GM23338 (cell line): Measurements from ENCODE around the gene COX7B2.

Experiments
- CREB1 ChIP-seq: fragments of 250-450 bp; sonication (Bioruptor Pico); IDR thresholded peaks from 2 replicates; pipeline ENCODE4 v1.5.0; 2020; ENCODE audit warnings: low read depth, mild to moderate bottlenecking, moderate library complexity
- EZH2 ChIP-seq: fragments of 200-600 bp; sonication (generic); IDR thresholded peaks from one replicate; pipeline ENCODE4 v1.8.0; 2017; ENCODE audit warnings: antibody characterized with exemption, mild to moderate bottlenecking, low read depth; ENCODE audit not compliant: unreplicated experiment
- EZH2phosphoT487 ChIP-seq: fragments of 200-600 bp; sonication (generic); IDR thresholded peaks from one replicate; pipeline ENCODE4 v1.8.1; 2018; ENCODE audit warnings: antibody characterized with exemption; ENCODE audit not compliant: unreplicated experiment
- JUNB ChIP-seq: IDR thresholded peaks from one replicate; pipeline ENCODE4 v1.6.1; 2016; ENCODE audit warnings: antibody characterized with exemption; ENCODE audit not compliant: unreplicated experiment
- NANOG ChIP-seq: IDR thresholded peaks from 2 replicates; pipeline ENCODE4 v1.6.1; 2016; ENCODE audit warnings: antibody characterized with exemption, borderline replicate concordance
- POLR2AphosphoS5 ChIP-seq: IDR thresholded peaks from 2 replicates; pipeline ENCODE4 v1.6.1; 2016; ENCODE audit warnings: antibody characterized with exemption, low read depth
- STAT1 ChIP-seq: IDR thresholded peaks from one replicate; pipeline ENCODE4 v1.6.1; 2016; ENCODE audit warnings: antibody characterized with exemption; ENCODE audit not compliant: unreplicated experiment
- ZNF114 ChIP-seq: fragments of 250-450 bp; sonication (Bioruptor Pico); IDR thresholded peaks from 2 replicates; pipeline ENCODE4 v1.5.0; 2020; ENCODE audit warnings: mild to moderate bottlenecking, moderate library complexity
- ZNF331 ChIP-seq: fragments of 250-450 bp; sonication (Bioruptor Pico); IDR thresholded peaks from 2 replicates; pipeline ENCODE4 v1.5.0; 2020; ENCODE audit warnings: low read depth, mild to moderate bottlenecking, moderate library complexity
- TF ChIP-seq, protein P1 (sequence below), 2 experiments: fragments of 200-600 bp in 1 of 2; sonication (generic) in 1 of 2; conservative IDR thresholded peaks; 2 replicates each; pipeline versions ENCODE4 v1.5.1 to v1.6.1; 2016 to 2017; ENCODE audit warnings: antibody characterized with exemption in 2 of 2, low read depth in 2 of 2, mild to moderate bottlenecking in 2 of 2, moderate library complexity in 1 of 2
- TF ChIP-seq, protein P2 (sequence below): IDR thresholded peaks from one replicate; pipeline ENCODE4 v1.6.1; 2018; ENCODE audit warnings: antibody characterized with exemption; ENCODE audit not compliant: unreplicated experiment
- TF ChIP-seq, protein P3 (sequence below): IDR thresholded peaks from 2 replicates; pipeline ENCODE4 v1.6.1; 2016; ENCODE audit warnings: antibody characterized with exemption
- TF ChIP-seq, protein P4 (sequence below): fragments of 250-450 bp; sonication (Bioruptor Pico); IDR thresholded peaks from 2 replicates; pipeline ENCODE4 v1.5.0; 2020; ENCODE audit warnings: mild to moderate bottlenecking, moderate library complexity

DNA sequence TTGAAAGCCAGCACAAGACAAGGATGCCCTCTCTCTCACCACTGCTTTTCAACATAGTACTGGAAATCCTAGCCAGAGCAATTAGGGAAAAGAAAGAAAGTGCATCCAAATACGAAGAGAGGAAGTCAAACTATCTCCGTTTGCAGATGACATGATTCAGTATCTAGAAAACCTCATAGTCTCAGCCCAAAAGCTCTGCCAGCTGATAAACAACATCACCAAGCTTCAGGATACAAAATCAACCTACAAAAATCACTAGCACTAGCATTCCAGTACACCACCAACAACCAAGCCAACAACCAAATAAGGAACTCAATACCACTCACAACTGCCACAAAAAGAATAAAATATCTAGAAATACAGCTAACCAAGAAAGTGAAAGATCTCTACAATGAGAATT, 38.6 kb downstream of the COX7B2 start:
- TF ChIP-seq, protein P1, sequence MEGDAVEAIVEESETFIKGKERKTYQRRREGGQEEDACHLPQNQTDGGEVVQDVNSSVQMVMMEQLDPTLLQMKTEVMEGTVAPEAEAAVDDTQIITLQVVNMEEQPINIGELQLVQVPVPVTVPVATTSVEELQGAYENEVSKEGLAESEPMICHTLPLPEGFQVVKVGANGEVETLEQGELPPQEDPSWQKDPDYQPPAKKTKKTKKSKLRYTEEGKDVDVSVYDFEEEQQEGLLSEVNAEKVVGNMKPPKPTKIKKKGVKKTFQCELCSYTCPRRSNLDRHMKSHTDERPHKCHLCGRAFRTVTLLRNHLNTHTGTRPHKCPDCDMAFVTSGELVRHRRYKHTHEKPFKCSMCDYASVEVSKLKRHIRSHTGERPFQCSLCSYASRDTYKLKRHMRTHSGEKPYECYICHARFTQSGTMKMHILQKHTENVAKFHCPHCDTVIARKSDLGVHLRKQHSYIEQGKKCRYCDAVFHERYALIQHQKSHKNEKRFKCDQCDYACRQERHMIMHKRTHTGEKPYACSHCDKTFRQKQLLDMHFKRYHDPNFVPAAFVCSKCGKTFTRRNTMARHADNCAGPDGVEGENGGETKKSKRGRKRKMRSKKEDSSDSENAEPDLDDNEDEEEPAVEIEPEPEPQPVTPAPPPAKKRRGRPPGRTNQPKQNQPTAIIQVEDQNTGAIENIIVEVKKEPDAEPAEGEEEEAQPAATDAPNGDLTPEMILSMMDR (conservative IDR thresholded peaks at IDR 0.05; ENCODE audit: low read depth in 2 of 2) = no peak
- TF ChIP-seq, protein P2, sequence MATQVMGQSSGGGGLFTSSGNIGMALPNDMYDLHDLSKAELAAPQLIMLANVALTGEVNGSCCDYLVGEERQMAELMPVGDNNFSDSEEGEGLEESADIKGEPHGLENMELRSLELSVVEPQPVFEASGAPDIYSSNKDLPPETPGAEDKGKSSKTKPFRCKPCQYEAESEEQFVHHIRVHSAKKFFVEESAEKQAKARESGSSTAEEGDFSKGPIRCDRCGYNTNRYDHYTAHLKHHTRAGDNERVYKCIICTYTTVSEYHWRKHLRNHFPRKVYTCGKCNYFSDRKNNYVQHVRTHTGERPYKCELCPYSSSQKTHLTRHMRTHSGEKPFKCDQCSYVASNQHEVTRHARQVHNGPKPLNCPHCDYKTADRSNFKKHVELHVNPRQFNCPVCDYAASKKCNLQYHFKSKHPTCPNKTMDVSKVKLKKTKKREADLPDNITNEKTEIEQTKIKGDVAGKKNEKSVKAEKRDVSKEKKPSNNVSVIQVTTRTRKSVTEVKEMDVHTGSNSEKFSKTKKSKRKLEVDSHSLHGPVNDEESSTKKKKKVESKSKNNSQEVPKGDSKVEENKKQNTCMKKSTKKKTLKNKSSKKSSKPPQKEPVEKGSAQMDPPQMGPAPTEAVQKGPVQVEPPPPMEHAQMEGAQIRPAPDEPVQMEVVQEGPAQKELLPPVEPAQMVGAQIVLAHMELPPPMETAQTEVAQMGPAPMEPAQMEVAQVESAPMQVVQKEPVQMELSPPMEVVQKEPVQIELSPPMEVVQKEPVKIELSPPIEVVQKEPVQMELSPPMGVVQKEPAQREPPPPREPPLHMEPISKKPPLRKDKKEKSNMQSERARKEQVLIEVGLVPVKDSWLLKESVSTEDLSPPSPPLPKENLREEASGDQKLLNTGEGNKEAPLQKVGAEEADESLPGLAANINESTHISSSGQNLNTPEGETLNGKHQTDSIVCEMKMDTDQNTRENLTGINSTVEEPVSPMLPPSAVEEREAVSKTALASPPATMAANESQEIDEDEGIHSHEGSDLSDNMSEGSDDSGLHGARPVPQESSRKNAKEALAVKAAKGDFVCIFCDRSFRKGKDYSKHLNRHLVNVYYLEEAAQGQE = no peak
- no peak for TF ChIP-seq EZH2
- no peak for TF ChIP-seq EZH2phosphoT487
- no peak for TF ChIP-seq POLR2AphosphoS5
- TF ChIP-seq ZNF114 = no peak
- no peak for TF ChIP-seq CREB1 (CRISPR knock-in tag)
- TF ChIP-seq JUNB = no peak
- TF ChIP-seq, protein P3, sequence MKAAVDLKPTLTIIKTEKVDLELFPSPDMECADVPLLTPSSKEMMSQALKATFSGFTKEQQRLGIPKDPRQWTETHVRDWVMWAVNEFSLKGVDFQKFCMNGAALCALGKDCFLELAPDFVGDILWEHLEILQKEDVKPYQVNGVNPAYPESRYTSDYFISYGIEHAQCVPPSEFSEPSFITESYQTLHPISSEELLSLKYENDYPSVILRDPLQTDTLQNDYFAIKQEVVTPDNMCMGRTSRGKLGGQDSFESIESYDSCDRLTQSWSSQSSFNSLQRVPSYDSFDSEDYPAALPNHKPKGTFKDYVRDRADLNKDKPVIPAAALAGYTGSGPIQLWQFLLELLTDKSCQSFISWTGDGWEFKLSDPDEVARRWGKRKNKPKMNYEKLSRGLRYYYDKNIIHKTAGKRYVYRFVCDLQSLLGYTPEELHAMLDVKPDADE = no peak
- no peak for TF ChIP-seq NANOG
- TF ChIP-seq ZNF331 = no peak
- TF ChIP-seq, protein P4, sequence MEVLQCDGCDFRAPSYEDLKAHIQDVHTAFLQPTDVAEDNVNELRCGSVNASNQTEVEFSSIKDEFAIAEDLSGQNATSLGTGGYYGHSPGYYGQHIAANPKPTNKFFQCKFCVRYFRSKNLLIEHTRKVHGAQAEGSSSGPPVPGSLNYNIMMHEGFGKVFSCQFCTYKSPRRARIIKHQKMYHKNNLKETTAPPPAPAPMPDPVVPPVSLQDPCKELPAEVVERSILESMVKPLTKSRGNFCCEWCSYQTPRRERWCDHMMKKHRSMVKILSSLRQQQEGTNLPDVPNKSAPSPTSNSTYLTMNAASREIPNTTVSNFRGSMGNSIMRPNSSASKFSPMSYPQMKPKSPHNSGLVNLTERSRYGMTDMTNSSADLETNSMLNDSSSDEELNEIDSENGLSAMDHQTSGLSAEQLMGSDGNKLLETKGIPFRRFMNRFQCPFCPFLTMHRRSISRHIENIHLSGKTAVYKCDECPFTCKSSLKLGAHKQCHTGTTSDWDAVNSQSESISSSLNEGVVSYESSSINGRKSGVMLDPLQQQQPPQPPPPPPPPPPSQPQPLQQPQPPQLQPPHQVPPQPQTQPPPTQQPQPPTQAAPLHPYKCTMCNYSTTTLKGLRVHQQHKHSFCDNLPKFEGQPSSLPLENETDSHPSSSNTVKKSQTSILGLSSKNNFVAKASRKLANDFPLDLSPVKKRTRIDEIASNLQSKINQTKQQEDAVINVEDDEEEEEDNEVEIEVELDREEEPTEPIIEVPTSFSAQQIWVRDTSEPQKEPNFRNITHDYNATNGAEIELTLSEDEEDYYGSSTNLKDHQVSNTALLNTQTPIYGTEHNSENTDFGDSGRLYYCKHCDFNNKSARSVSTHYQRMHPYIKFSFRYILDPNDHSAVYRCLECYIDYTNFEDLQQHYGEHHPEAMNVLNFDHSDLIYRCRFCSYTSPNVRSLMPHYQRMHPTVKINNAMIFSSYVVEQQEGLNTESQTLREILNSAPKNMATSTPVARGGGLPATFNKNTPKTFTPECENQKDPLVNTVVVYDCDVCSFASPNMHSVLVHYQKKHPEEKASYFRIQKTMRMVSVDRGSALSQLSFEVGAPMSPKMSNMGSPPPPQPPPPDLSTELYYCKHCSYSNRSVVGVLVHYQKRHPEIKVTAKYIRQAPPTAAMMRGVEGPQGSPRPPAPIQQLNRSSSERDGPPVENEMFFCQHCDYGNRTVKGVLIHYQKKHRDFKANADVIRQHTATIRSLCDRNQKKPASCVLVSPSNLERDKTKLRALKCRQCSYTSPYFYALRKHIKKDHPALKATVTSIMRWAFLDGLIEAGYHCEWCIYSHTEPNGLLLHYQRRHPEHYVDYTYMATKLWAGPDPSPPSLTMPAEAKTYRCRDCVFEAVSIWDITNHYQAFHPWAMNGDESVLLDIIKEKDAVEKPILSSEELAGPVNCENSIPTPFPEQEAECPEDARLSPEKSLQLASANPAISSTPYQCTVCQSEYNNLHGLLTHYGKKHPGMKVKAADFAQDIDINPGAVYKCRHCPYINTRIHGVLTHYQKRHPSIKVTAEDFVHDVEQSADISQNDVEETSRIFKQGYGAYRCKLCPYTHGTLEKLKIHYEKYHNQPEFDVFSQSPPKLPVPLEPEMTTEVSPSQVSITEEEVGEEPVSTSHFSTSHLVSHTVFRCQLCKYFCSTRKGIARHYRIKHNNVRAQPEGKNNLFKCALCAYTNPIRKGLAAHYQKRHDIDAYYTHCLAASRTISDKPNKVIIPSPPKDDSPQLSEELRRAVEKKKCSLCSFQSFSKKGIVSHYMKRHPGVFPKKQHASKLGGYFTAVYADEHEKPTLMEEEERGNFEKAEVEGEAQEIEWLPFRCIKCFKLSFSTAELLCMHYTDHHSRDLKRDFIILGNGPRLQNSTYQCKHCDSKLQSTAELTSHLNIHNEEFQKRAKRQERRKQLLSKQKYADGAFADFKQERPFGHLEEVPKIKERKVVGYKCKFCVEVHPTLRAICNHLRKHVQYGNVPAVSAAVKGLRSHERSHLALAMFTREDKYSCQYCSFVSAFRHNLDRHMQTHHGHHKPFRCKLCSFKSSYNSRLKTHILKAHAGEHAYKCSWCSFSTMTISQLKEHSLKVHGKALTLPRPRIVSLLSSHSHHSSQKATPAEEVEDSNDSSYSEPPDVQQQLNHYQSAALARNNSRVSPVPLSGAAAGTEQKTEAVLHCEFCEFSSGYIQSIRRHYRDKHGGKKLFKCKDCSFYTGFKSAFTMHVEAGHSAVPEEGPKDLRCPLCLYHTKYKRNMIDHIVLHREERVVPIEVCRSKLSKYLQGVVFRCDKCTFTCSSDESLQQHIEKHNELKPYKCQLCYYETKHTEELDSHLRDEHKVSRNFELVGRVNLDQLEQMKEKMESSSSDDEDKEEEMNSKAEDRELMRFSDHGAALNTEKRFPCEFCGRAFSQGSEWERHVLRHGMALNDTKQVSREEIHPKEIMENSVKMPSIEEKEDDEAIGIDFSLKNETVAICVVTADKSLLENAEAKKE = no peak
- no peak for TF ChIP-seq STAT1
